GM21367 (cell line): ENCODE measurements around the gene CHRNA4.

ENCODE experiments used
- ATAC-seq: cut with Tn5 transposase; IDR thresholded peaks from one replicate; pipeline ENCODE4 v1.9.1; 2021; ENCODE audit not compliant: unreplicated experiment

CHRNA4 gene

GRCh38 chr20:63360850-63361518 lies at the start of gene CHRNA4:
Gene CHRNA4 (minus strand): TSS chr20:63361349. CDS start chr20:63361165, 184 bp downstream.
- ATAC-seq: no peak

- no peak for ATAC-seq
These were observed 48.8 kb upstream of the CHRNA4 start for GRCh38 chr20:63409834-63410435.

DNA sequence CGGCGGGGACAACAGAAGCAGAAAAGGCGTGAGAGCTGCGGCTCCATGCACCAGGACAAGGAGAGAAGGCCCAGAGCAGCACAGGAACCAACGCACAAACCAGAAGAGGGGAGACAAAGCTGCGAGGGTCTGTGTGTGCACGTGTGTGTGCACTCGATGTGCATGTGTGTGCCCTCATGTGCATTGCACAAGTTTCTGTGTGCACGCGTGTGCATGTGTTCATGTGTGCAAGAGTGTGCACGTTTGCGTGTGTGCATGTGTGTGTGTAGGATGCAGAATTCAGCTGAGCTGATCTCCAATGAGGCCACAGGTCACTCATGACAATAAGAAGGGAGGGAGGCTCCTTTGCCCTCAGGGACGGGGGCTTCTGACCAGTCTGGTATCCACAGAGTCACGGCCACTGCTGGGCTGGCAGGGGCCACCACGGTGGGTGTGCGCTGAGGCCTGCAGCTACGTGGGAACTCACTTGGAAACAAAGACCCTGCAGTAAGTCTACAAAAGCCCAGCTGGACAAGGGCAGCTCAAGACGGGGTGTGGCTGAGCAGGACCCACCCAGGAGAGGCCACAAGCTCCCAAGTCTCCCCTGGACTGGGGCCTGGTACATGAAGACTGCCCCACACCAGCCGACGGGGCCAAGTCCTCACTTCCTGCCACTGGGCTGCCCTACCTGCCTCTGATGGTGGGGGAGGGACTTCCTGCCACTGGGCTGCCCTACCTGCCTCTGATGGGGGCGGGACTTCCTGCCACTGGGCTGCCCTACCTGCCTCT lies 48.1 kb upstream of the CHRNA4 start:
- no peak for ATAC-seq

DNA sequence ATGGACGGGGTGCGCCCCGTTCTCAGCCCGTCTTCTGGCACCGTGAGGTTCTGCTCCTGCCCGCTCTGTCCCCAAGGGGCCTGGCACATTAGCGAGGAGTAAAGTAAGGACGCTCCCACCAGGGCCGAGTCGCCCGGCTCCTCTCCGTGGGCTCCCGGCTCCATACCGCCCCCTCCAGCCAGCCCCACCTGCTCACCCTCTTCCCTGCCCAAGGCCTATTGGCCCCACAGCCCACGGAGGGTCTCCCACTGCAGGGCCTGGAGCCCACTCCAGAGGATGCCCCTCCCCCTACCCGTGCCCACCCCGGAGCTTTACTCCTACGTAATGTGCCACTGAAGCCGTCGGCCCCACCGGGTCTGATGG lies 47.5 kb upstream of the CHRNA4 start:
- no peak for ATAC-seq

DNA sequence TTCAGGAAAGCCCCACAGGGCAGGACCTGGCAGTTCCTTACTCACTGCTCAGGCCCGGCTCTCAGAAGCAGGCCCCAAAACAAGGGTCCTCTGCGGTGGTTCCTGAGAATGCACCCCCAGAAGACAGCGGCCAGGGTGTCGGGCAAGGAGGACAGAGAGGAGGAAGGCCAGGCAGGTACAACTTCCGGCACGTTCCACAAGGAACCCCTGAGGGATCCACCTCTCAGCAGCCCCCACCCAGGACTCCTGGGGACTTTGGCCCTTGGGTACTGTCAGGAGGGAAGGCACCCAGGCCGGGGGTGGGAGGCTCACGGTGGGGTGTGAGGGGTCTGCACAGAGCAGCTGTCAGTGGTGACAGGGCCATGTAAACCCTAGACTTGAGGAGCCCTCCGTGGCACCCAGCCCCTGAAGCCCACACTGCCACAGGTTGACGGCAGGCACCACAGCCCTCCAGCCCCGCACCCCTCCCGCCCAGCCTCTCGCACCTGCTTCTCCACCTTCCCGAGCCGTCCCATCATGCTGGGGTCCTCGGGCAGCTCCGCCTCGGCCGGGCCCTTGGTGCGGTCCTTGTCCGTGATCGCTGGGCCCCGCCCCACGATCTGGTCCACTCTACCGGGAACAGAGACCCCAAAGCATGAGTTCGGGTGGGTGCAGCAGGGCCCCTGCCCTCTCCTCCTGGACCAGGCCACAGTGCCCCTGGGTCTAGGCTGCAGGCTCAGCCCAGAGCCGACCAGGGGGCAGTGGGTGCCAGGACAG lies 47.0 kb upstream of the CHRNA4 start:
- no peak for ATAC-seq

- no peak for ATAC-seq
These were observed 45.6 kb upstream of the CHRNA4 start for GRCh38 chr20:63406617-63407245.

GRCh38 chr20:63406011-63406410 lies 44.9 kb upstream of the CHRNA4 start:
- no peak for ATAC-seq

- no peak for ATAC-seq
These were observed 44.1 kb upstream of the CHRNA4 start for GRCh38 chr20:63405102-63405730.

- no peak for ATAC-seq
These were observed 43.3 kb upstream of the CHRNA4 start for GRCh38 chr20:63404129-63405085.

DNA sequence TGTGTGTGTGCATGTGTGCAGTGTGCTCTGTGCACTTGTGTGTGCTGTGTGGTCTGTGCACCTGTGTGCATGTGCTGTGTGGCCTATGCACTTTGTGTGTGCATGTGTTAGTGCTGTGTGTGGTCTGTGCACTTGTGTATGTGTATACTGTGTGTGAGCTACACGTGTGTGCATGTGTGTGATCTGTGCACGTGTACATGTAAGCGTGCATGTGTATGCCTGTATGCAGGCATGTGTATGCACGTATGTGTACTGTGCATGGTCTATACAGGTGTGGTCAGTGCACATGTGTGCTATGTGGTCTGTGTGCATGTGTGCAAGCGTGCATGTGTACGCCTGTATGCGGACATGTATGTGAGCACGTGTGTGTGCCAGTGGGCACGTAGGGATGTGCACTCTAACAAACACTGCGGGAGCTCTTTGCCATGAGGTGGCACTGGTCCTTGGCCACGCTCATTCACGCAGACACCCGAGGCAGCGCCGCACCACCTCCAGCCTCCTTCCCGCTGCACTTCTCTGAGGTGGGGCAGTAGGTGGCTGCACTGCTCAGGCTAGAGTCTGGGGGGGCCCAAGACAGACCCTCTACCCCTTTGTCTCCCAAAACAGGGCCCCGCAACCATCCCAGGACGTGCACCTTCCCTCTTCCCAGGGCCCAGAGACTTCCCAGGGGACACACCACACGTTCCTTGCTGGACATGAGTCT lies 42.4 kb upstream of the CHRNA4 start:
- no peak for ATAC-seq

DNA sequence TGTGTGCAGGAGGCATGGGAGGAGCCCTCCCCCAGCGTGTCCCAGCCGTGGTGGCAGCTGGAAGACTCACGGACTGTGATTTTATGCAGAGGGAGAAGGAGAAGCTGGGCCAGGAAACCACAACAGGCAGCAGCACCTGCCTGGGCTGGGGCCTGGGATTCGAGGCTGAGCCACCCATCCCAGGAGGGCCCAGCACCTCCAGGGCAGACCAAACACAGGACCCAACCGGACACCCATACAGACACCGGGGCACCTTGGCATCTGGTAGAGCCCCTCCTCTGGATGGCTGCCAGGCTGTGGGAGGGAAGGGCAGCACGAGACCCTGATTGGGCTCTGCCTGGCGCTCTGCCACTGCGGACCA lies 41.7 kb upstream of the CHRNA4 start:
- ATAC-seq: no peak

DNA sequence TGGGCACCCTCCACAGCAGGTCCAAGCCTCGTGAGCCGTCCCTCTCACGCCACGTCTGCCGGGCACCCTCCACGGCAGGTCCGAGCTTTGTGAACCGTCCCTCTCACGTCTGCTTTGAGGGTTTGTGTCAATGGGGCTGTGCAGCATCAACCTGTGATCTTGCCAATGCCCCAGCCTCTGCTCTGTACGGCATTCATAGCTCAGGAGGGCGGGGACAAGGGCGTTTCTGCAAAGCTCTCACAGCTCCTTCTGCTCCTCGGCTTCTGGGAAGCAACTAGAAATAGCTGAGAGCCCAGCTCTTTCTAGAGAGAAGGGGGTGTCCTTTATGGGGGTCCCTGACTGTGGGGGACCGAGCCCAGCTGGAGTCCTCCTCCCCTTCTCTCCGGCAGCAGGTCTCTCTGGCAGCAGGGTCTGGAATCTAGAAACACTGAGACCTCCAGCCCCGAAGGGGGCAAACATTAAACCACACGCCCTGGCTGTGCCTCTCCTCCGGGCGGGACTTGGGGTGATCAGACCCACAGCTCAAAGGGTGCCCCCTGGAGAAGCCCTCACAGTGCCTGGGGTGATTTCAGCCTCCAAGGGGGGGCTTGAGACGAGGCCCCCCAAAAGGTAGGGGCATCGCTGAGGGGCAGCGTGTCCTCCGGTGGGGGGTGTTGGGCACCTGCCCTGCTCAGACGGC lies 41.2 kb upstream of the CHRNA4 start:
- ATAC-seq: no peak

DNA sequence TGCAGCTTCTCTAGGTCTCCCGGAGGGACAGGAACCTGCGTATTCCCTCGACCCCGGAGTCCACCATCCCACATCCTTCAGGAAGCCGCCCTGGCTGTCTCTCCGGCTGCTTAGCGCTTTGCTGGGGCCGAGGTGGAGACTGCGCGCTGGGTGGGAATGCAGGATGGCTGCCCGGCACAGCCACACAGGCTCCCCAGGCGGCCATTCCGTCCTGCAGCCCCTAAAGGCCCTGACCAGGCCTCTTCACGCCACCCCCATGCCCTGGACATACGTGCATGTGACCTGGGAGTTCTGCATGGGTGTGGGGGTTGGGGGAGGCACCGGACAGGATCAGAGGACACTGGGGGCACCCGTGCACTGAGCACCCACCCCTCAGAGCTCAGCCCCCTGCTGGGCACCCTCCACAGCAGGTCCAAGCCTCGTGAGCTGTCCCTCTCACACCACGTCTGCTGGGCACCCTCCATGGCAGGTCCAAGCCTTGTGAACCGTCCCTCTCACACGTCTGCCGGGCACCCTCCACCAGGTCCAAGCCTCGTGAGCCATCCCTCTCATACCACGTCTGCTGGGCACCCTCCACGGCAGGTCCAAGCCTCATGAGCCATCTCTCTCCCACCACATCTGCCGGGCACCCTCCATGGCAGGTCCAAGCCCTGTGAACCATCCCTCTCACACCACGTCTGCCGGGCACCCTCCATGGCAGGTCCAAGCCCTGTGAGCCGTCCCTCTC lies 40.4 kb upstream of the CHRNA4 start:
- ATAC-seq: no peak

GRCh38 chr20:63400486-63401210 lies 39.5 kb upstream of the CHRNA4 start:
- no peak for ATAC-seq

DNA sequence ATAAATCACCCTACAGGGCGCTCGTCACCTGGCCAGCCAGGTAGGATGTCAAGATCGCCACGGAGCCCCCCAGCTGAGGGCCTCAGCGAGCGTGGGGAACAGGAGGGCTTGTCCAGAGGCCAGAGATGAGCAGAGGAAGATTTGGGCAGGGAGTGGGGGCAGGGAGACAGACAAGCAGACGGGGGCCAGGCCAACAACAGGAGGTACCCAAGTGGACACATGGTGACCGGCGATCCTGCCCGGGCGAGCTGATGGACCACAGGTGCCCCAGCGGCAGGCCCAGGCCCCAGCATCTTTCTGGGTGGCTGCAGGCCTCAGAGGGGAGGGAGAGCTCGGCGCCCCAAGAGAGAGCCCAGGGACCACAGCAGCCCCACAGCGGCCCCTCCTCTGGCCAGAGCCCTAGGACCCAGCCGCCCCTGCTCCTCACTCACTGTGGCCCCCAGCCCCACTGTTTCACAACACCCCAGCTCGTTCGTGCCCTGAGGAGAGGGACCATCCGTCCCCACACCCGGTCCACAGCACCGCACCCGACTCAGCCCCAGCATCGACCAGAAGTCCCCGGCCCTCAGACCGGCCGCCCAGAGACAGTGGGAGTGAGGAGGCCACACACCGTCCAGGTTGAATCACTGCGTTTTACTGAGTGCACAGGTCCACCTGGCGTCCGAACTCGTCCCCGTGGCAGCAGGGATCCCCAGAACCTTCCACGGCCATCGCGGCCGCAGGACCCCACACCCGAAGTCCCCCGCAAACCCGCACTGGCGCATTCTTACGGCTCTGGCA lies 38.6 kb upstream of the CHRNA4 start:
- ATAC-seq: no peak
